Osteocyte (in vitro differentiated cells): ENCODE measurements around the gene MGLL. TPM values are rescaled to one million over a fixed set of nuclear protein-coding genes. Genes with fewer than 3 reads are reported as not detected.

Source experiments
- DNase-seq: peaks from one replicate; pipeline ENCODE4 v3.0.0; 2021; ENCODE audit warnings: mixed read lengths; ENCODE audit not compliant: unreplicated experiment; ENCODE audit errors: extremely low spot score
- H3K27ac Mint-ChIP-seq: one replicate; pipeline ENCODE4 v1.8.0; 2021; ENCODE audit warnings: mild to moderate bottlenecking, mixed read lengths; ENCODE audit not compliant: unreplicated experiment
- H3K27me3 Mint-ChIP-seq: one replicate; pipeline ENCODE4 v1.8.0; 2021; ENCODE audit warnings: mixed read lengths; ENCODE audit not compliant: unreplicated experiment
- H3K36me3 Mint-ChIP-seq: one replicate; pipeline ENCODE4 v1.8.0; 2021; ENCODE audit warnings: mixed read lengths; ENCODE audit not compliant: unreplicated experiment
- H3K4me1 Mint-ChIP-seq: one replicate; pipeline ENCODE4 v1.8.0; 2021; ENCODE audit warnings: mixed read lengths; ENCODE audit not compliant: unreplicated experiment
- H3K4me3 Mint-ChIP-seq: one replicate; pipeline ENCODE4 v1.8.0; 2021; ENCODE audit warnings: mild to moderate bottlenecking, moderate library complexity, mixed read lengths; ENCODE audit not compliant: unreplicated experiment
- H3K9me3 Mint-ChIP-seq: one replicate; pipeline ENCODE4 v1.8.0; 2021; ENCODE audit warnings: mixed read lengths; ENCODE audit not compliant: unreplicated experiment
- CTCF ChIP-seq: fragments of 200-600 bp; sonication (generic); IDR thresholded peaks from 2 replicates; pipeline ENCODE4 v1.5.0; 2021; ENCODE audit warnings: antibody characterized with exemption, mild to moderate bottlenecking, moderate library complexity
- total RNA-seq: library from RNA; stranded (reverse); gene quantifications from 2 replicates; pipeline ENCODE4 v1.2.1, GENCODE V29; 2021

Gene MGLL
- total RNA-seq, 1 donor from 2014 or later: 112 TPM

- no peak for DNase-seq
- no peaks in the 10 kb centered on the region for H3K27me3 Mint-ChIP-seq
- peak overlapping the region; percentile 23 for H3K27ac Mint-ChIP-seq
- H3K36me3 Mint-ChIP-seq: peaks cover 29% of the 10 kb centered on the region
- H3K9me3 Mint-ChIP-seq: no peaks in the 10 kb centered on the region
- H3K4me3 Mint-ChIP-seq: no peak overlapping the region
- TF ChIP-seq CTCF: no peak
- peaks cover 22% of the 10 kb centered on the region for H3K4me1 Mint-ChIP-seq
Observed at GRCh38 chr3:127718245-127718915, 103.9 kb downstream of the MGLL start.

- Mint-ChIP-seq H3K4me3 (no peak overlapping the region), H3K27me3 (no peaks in the 10 kb centered on the region), H3K9me3 (no peaks in the 10 kb centered on the region), H3K4me1 (peaks cover 16% of the 10 kb centered on the region), H3K27ac (no peak overlapping the region), H3K36me3 (peaks cover 30% of the 10 kb centered on the region)
- no peak for TF ChIP-seq CTCF
- no peak for DNase-seq
Observed at GRCh38 chr3:127717357-127718244, 104.7 kb downstream of the MGLL start.

- Mint-ChIP-seq H3K27ac (no peak overlapping the region), H3K36me3 (peaks cover 28% of the 10 kb centered on the region), H3K4me1 (peaks cover 14% of the 10 kb centered on the region), H3K27me3 (no peaks in the 10 kb centered on the region), H3K4me3 (no peak overlapping the region), H3K9me3 (no peaks in the 10 kb centered on the region)
- no peak for TF ChIP-seq CTCF
- no peak for DNase-seq
Observed at GRCh38 chr3:127716384-127716783, 105.9 kb downstream of the MGLL start.

GRCh38 chr3:127715532-127715931 is 106.8 kb downstream of the MGLL start:
- H3K4me3 Mint-ChIP-seq: no peak overlapping the region
- H3K4me1 Mint-ChIP-seq: peaks cover 19% of the 10 kb centered on the region
- H3K9me3 Mint-ChIP-seq: no peaks in the 10 kb centered on the region
- no peak overlapping the region for H3K27ac Mint-ChIP-seq
- no peak for TF ChIP-seq CTCF
- peaks cover 21% of the 10 kb centered on the region for H3K36me3 Mint-ChIP-seq
- DNase-seq: no peak
- H3K27me3 Mint-ChIP-seq: no peaks in the 10 kb centered on the region

GRCh38 chr3:127714866-127715265 is 107.4 kb downstream of the MGLL start:
- peaks cover 21% of the 10 kb centered on the region for H3K36me3 Mint-ChIP-seq
- no peak overlapping the region for H3K4me3 Mint-ChIP-seq
- H3K27ac Mint-ChIP-seq: no peak overlapping the region
- no peaks in the 10 kb centered on the region for H3K9me3 Mint-ChIP-seq
- H3K4me1 Mint-ChIP-seq: peaks cover 20% of the 10 kb centered on the region
- DNase-seq: no peak
- H3K27me3 Mint-ChIP-seq: no peaks in the 10 kb centered on the region
- TF ChIP-seq CTCF: no peak
